GM19452 (cell line): ENCODE measurements around the gene MYO9B.

Experiments used
- ATAC-seq: cut with Tn5 transposase; IDR thresholded peaks from one replicate; pipeline ENCODE4 v1.9.1; 2021; ENCODE audit not compliant: unreplicated experiment

Gene MYO9B

GRCh38 chr19:17260842-17261325 is 185.3 kb downstream of the MYO9B start:
- ATAC-seq: peak; percentile 66

- ATAC-seq: no peak
Measured at GRCh38 chr19:17262557-17262956, 187.0 kb downstream of the MYO9B start.
